GM19372 (cell line): ENCODE data around the gene CAMSAP2.
A peak's percentile ranks its signal among the peaks of the same experiment; 100 is the strongest.

Experiments used
- ATAC-seq: cut with Tn5 transposase; IDR thresholded peaks from one replicate; pipeline ENCODE4 v1.9.1; 2021; ENCODE audit warnings: mild to moderate bottlenecking, low read depth, moderate library complexity; ENCODE audit not compliant: unreplicated experiment

CAMSAP2 gene, protein sequence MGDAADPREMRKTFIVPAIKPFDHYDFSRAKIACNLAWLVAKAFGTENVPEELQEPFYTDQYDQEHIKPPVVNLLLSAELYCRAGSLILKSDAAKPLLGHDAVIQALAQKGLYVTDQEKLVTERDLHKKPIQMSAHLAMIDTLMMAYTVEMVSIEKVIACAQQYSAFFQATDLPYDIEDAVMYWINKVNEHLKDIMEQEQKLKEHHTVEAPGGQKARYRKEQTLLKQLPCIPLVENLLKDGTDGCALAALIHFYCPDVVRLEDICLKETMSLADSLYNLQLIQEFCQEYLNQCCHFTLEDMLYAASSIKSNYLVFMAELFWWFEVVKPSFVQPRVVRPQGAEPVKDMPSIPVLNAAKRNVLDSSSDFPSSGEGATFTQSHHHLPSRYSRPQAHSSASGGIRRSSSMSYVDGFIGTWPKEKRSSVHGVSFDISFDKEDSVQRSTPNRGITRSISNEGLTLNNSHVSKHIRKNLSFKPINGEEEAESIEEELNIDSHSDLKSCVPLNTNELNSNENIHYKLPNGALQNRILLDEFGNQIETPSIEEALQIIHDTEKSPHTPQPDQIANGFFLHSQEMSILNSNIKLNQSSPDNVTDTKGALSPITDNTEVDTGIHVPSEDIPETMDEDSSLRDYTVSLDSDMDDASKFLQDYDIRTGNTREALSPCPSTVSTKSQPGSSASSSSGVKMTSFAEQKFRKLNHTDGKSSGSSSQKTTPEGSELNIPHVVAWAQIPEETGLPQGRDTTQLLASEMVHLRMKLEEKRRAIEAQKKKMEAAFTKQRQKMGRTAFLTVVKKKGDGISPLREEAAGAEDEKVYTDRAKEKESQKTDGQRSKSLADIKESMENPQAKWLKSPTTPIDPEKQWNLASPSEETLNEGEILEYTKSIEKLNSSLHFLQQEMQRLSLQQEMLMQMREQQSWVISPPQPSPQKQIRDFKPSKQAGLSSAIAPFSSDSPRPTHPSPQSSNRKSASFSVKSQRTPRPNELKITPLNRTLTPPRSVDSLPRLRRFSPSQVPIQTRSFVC (N-terminal part only)

DNA sequence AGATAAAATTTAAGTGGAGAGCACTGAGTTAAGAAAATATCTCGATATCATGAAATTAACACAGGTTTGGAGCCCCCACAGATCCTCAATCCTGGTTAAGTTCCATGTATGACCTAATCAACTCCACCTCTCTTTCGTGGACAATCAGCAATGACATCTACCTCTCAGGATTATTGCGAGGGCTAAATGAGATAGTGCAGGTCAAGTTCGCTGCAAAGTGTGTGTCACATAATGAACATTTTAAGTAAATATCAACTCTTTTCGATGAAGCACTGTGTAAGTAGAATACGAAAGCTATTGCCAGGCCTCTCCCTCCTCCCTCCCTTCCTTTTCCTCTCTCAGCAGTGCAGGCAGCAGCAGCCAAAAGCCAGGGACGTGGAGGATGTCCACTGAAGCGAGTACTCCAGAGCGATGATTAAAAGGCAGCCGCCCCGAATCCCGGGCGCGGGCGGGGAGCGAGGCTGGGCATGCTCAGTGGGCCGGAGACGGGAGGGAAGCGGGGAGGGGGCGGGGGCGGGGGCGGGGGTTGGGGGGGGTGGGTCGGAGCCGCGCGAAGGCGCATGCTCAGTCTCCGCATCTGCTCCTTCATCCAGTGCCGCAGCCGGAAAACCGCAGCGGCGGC, at the start of gene CAMSAP2:
Gene CAMSAP2, plus strand, starts transcription at position 567 of the 622 bp plus-strand sequence. CDS start 935 bp downstream, outside the sequence.
- peak; percentile 42 for ATAC-seq

DNA sequence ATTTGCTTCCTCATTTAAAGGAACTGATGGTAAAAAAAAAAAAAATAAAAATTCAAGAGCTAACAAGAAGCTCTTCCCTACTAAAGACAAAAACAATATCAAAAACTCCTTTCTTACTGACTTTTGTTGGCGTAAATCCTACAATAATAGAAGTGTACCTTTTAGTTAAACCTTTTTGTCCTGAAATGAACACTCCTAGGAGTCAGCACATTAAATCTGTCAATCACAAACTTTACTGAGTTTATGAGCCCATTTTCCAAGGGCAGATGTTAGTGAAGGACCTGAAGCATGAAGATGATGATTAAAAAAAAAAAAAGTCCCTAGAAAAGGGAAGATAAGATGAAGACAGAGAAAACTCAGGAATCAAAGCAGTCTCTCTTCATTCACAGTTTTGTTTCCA, 46.4 kb upstream of the CAMSAP2 start:
- ATAC-seq = no peak

DNA sequence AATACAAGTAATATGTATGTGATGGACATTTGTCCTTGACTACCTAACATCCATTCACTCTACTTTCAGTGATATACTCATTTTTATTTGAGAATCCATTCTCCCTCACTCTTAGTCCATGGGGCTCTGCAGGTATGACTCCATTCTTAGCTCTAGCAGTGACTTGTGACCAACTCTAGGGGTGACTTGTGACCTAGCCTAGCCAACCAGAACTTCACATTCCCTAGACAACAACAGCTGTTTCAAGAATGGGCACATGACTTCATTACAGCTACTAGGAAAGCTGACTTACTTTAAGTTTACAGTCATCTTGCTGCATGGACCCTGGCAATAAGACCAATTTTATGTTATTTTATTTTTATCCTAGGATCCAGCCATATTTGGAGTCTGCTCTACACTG, 45.4 kb upstream of the CAMSAP2 start:
- ATAC-seq = no peak

DNA sequence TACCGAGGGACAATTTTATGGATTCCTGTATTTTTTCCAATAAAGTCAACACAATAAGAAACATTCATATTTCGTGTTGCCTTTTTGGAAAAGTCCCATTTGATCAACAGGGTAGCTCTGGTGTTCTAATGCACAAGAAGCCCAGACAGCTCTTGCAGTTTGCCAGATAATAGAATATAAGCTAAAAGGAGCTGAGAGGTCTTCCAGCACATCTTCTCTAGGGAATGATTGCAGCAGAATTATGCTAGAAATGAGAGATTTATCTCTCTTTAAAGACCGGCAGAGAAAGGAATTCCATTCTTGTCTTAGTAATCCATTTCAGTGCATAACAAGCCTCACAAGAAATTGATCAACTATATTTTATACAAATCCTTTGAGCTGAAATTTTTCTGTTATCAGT, 44.0 kb upstream of the CAMSAP2 start:
- no peak for ATAC-seq

DNA sequence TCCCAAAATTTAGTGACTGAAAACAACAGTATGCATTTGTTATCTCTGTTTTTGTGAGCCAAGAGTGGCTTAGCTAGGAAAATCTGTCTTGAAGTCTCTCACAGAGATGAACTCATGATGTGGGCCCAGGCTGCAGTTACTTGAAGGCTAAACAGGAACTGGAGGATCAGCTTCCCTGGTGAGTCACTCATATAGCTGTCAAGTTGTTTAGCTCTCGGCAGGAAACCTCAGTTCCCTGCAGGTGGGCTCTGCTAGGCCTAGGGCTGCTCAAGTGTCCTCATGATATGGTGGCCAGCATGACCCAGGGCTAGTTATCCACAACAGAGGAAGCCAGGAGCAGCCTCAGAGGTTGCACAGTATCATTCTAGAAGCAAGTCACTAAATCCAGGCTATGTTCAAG, 38.8 kb upstream of the CAMSAP2 start:
- no peak for ATAC-seq

DNA sequence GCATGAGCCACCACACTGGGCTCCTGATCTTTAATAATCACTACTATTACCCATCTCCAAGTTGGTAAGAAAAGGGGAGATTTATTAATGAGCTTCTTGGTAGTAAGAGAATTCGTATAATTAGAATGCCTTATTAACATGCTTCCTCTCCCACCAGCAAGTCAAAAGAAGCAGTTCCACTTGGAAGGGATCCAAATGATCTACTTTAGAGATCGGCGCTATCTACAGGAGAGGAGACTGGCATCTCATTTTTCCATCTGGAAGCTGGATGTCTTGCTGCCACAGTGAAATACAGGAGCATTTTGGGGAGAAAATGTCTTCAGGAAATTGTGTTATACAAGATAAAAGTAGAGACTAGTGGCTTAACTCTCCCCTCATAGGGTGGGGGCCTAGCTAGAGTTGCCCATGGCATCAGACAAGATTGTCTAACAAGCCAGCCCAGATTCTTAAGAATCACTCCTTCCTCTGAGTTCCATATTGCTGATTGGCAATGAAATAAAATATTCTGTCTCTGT, 33.6 kb upstream of the CAMSAP2 start:
- ATAC-seq = no peak

DNA sequence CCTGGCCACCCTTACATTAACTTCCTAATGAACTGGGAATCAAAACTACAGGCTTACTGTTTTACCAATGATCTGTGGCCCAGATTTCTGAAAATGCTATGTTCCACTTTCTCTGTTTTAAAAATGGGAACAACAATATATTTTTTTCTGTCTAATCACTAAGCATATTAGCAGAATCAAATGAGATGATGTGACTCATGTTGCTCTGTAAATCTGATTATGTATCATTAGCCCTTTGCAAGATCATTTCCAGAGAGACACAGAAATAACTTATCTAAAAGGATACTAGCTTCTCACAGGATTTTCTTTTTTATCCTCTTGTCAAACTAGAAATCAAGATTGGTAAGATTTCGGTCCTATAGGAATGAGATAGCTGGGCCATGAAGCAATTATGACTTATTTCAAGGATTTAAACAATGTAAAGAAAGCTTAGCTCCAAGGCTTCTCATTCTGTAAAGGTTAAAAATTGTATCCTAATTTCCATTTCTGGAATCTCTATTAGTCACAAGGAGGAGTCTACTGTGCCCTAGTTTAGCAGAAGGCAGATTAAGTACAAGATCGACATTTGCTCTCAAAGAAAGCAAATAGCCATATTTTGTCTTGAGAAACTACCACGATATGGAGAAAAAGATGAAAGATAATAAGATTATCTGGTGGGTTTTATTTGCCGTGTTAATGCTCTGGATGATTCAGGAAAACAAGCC, 32.4 kb upstream of the CAMSAP2 start:
- no peak for ATAC-seq

DNA sequence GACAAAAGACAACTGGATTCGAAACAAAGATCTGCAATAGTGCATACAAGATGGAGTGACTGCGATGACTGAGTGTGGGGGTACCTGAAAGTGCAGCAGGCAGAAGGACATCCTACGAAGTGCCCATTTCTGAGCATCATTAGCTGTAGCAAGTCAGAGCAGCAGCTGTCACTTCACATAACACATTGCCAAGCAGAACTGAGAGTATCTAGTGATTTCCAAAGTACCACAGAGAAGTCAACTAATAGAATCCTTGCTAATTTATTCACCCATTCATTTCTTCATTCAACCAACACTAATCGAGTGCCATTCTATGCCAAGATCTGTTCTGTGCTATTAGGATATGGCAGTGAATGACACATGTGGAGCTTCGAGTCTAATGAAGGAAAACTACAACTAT, 31.6 kb upstream of the CAMSAP2 start:
- no peak for ATAC-seq

DNA sequence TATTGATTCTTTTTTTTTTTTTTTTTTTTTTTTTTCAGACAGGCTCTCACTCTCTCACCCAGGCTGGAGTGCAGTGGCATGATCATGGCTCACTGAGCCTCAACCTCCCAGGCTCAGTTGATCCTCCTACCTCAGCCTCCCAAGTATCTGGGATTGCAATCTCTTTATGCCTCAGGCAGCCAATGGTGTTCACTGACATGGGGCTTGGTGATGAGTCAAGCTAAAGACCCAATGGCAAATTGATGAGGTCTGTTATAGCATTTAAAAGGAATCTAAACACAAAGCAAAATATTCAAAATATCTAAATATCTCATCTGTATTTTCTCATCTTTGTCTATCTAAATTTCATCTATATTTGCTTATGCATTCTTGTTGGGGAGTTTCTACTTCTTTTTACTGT, 30.5 kb upstream of the CAMSAP2 start:
- ATAC-seq = no peak

DNA sequence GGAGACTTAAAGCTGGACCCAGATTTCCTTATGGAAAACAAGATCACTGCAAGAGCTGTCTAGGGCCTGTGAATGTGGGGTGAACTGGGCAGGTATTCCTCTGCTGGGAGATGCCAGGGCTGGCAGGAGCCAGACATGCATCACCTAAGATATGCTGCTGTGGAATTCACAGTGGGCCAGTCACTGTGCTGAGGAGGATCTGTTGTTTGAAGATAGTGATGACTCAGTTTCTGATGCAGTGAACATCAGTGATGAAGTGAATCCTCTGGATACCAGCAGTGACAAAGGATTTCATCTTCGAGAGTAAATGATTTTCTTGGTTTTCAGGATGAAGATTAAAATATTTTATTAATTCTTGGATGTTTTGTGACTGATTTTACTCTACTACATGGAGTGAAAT, 29.9 kb upstream of the CAMSAP2 start:
- ATAC-seq = no peak

DNA sequence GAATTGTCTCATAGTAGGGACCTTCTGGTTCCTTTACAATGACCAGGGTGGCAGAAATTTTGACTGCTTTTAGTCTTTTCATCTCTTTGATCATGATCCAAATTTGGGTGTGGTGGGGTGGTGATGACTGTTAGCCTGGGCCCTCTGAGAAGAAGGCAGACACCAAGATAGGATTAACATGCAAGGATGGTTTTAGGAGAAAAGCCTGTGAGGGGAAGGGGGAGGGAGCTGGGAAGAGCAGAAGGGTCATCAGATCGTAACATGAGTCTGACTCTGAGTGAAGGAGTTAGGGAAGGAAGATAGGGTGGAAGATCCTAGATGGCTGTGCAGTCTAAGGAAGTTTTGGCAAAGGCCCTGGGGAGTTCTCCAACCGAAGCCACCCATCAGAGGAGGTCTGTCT, 28.5 kb upstream of the CAMSAP2 start:
- ATAC-seq = no peak

DNA sequence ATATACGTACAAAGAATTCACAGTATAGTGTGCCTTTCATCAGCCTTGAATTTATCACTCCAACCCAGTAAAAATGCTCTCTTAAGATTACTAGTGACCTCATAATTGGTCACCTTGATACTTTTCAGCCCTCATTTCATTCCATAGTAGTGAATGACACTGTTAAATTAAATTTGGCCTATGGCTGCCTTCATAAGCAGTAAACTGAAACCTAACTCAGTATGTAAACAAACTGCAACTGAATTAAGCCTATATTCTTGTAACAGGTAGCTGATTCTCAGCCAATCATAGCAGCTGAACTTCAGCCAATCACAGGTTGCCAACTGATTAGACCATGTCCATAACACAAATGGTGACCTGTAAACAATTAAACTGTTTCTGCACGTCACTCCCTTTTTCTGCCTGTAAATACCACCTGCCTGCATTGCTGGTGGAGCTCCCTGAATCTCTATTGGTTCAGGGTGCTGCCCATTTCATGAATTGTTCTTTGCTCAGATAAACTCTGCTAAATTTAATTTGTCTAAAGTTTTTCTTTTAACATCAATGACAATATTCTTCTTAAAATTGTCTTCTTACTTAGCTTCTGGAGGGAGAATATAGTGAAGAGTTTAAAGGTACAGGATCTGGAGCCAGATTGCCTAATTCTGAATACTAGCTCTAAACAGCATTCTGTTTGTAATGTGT, 24.0 kb upstream of the CAMSAP2 start:
- no peak for ATAC-seq

DNA sequence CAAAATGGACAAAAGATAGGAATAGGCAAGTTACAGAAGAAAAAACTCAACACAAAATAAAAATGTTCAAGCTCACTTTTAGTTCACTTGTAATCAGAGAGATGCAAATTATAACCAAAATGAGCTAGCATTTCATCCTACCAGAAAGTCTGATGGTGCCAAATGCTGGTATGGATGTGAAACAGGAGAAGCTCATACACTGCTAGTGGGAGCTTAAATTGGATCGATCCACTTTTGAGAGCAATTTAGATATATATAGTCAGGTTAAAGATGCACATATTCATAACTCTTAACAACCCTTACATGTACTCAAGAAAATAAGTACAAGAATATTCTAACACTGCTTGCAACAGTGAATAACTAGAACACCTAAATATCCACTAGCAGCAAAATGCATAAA, 18.5 kb upstream of the CAMSAP2 start:
- ATAC-seq = no peak

DNA sequence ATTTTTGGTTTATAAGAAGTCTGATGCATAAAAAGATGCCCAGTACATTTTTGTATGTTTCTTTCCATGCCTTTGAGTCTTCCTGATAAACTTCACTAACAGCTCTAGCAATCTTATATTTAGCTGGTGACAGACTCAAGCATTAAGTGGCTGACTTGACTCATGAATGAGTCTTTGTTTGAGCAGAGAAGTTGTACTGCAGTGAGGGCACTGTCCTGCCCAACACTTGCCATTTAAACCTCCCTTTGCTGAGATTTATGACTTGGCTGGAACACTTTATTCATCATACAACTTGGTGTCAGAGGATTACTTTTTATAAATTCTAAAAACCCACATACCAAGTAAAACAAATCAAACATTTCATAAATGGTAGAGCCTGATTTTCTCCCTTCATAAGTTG, 14.6 kb upstream of the CAMSAP2 start:
- no peak for ATAC-seq

DNA sequence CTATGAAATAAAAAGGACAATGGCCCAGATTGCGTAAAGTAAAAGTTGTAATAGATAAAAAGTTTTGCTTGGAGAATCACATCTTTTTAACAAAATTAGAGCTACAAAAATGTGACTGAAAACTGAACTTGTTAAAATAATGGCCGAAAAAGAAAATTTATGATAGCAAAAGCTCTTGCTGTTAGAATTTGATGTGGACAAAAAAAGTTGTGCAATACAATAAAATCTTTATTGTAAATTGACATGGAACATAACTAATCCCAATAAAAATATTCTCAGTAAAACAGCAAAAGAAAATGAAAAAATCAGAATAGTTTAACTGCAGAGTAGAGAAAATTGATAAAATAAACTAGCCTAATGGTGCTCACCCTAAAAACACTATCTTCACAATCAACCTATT, 11.4 kb upstream of the CAMSAP2 start:
- ATAC-seq = no peak

DNA sequence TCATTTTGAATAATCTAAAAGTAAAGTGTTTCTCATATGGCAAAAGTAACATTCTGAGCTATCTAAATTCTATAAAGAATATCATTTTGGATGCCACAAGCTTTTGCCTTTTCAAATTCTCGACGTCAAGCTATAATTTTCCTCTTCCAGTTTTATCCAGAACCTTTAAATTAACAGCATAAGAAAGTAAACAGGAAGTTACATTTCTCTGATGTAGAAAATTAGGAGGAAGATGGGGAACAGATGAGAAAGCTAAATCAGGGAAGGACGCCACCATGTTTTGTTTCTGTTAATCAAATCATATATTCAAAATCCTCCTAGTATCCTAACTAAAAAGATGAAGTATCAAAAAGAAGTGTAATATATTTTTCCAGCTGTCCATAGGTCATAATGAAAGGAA, 8.8 kb upstream of the CAMSAP2 start:
- no peak for ATAC-seq

DNA sequence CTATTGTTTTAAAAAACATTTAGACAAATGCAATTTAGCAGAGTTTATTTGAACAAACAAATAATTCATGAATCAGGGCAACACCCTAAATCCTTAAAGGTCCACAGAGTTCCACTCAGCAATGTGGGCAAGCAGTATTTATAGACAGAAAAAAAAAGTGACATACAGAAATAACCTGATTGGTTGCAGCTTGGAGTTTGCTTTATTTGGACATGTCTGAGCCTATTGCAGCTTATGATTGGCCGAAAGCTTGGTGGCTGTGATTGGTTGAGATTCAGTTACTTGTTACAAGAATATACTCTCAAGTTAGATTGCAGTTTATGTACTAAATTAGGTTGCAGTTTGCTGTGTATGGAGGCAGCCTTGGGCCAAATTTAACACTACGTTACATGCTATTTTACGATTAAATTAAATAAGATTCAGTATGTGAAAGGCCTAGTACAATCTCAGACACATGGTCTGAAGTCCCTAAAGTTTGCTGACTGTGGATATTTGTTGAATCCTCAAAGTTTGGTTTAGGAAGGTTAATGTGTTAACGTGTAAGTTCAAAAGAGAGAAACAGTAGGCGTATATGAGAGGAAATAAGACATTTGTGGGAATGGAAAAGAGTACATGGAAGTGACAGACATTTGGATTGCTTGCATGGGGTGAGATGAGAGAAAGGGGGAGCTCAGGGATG, 6.9 kb upstream of the CAMSAP2 start:
- no peak for ATAC-seq

DNA sequence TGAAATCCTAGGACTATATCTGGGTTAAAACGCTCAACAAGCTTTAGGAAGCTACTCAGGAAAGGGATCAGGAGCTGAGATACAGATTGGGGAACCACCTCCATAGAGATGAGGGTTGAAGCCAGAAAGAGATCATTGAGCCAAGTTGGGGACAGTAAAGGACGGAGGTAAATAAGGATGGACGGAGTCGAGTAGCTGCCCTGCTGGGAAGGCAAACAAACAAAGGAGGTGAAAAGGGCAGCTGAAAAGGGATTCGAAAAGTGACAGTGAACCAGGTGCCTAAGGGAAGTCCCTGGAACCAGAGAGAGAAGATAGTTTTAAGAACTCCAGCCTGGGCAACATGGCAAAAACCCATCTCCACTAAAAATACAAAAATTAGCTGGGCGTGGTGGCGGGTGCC, 6.3 kb upstream of the CAMSAP2 start:
- ATAC-seq = no peak

DNA sequence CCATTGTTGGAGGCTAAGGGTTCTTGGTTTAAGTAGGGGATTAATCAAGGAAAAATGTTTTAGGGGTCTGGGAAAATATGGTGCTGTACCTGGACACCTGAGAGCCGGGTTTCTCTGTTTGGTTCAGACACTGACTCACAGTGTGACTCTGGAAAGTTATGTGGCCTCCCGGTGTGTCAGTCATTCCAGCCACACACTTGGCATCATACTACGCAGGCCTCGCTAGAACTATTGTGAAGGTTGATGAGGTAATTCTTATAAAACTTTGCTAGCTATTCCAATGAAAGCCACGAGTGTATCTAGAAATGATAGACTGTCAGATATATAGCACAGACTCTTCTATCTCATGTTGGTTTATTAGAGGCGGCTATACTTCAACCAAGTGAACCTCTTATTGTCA, 4.8 kb upstream of the CAMSAP2 start:
- no peak for ATAC-seq
